Neural progenitor cell (in vitro differentiated cells): ENCODE data around the gene UPF3A.

Source experiments
- EZH2 ChIP-seq: fragments of 200-600 bp; sonication (generic); IDR thresholded peaks from 2 replicates; pipeline ENCODE4 v1.6.1; 2017; ENCODE audit warnings: antibody characterized with exemption, mild to moderate bottlenecking, moderate library complexity
- EZH2phosphoT487 ChIP-seq: fragments of 200-600 bp; sonication (generic); IDR thresholded peaks from 2 replicates; pipeline ENCODE4 v1.6.1; 2017; ENCODE audit warnings: antibody characterized with exemption
- TF ChIP-seq, protein P1 (sequence below): fragments of 200-600 bp; sonication (generic); IDR thresholded peaks from 2 replicates; pipeline ENCODE4 v1.5.1; 2017; ENCODE audit warnings: antibody characterized with exemption, mild to moderate bottlenecking

DNA sequence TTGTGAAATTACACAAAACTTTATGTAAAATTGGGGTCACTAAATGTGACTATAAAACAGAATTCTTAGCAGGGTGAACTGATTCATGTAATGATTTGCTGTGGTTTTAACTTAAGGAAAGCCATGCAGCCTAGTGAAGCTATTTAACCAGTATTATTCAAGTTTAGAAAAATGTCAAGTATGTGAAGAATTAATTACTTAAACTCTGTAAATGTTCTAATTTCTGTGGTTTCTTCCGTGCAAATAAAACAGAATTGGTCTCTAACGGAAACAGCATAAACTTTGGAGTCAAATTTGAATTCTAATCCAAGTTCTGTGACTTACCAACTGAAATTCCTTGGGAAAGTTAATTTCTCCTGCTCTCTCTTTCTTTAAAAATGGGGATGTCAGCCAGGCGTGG lies 33.4 kb upstream of the UPF3A start:
- TF ChIP-seq, protein P1, sequence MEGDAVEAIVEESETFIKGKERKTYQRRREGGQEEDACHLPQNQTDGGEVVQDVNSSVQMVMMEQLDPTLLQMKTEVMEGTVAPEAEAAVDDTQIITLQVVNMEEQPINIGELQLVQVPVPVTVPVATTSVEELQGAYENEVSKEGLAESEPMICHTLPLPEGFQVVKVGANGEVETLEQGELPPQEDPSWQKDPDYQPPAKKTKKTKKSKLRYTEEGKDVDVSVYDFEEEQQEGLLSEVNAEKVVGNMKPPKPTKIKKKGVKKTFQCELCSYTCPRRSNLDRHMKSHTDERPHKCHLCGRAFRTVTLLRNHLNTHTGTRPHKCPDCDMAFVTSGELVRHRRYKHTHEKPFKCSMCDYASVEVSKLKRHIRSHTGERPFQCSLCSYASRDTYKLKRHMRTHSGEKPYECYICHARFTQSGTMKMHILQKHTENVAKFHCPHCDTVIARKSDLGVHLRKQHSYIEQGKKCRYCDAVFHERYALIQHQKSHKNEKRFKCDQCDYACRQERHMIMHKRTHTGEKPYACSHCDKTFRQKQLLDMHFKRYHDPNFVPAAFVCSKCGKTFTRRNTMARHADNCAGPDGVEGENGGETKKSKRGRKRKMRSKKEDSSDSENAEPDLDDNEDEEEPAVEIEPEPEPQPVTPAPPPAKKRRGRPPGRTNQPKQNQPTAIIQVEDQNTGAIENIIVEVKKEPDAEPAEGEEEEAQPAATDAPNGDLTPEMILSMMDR: no peak
- TF ChIP-seq EZH2 (no peak), EZH2phosphoT487 (no peak)
